ENCODE data around the gene ADPRM. TPM values are rescaled to one million over a fixed set of nuclear protein-coding genes. Genes with fewer than 3 reads are reported as not detected.

ADPRM gene
- polyA plus RNA-seq, 1 of the 3 experiments (the other 2 are of a cell fraction): 7.6 TPM

GRCh38 chr17:10725262-10725661 lies 27.9 kb downstream of the ADPRM start:
- CTCF ChIA-PET: no interaction called here
- peaks cover 0 to 6% of the 10 kb centered on the region in 2 experiments; a peak in 1 of 4 replicates for H3K4me1 ChIP-seq (ENCODE audit: control insufficient read depth in 1 of 2, insufficient read depth in 2 of 2, low read depth in 1 of 2, low read length in 1 of 2)
- H3K9ac ChIP-seq: no peak overlapping the region

GRCh38 chr17:10726196-10726595 lies 28.8 kb downstream of the ADPRM start:
- Histone ChIP-seq H3K9ac (no peak overlapping the region), H3K4me1 (ENCODE audit: control insufficient read depth in 1 of 2, insufficient read depth in 2 of 2, low read depth in 1 of 2, low read length in 1 of 2) (peaks cover 0 to 6% of the 10 kb centered on the region in 2 experiments; a peak in 1 of 4 replicates), H3K36me3 (replicated peaks in 1 of 2; ENCODE audit: control insufficient read depth in 1 of 2, insufficient read depth in 2 of 2, low read length in 1 of 2) (no peaks in the 10 kb centered on the region), H3K4me2 (no peak overlapping the region), H2AFZ (ENCODE audit: low read depth) (no peak overlapping the region), H3K9me3 (no peaks in the 10 kb centered on the region), H3K4me3 (ENCODE audit: low read depth in 2 of 2, low read length in 1 of 2) (no peak overlapping the region), H4K20me1 (ENCODE audit: insufficient read depth) (no peaks in the 10 kb centered on the region), H3K9me2 (no peaks in the 10 kb centered on the region), H3K79me2 (ENCODE audit: insufficient read depth) (no peaks in the 10 kb centered on the region), H3F3A (replicated peaks; ENCODE audit: insufficient read depth) (peaks cover 16% of the 10 kb centered on the region), H3K27ac (ENCODE audit: low read depth in 2 of 2, low read length in 1 of 2) (no peak overlapping the region), H3K27me3 (ENCODE audit: insufficient read depth) (no peaks in the 10 kb centered on the region)
- CTCF ChIA-PET: interaction anchor here (1.2 kb wide), 1 partner anchor 10 kb away, joined by 4 read pairs; no protein-coding TSS in a partner anchor
- TF ChIP-seq MXI1 (IDR thresholded peaks at IDR 0.05; ENCODE audit: low read depth, low read length): no peak
- TF ChIP-seq EP300 (IDR thresholded peaks at IDR 0.05; ENCODE audit: borderline replicate concordance in 1 of 2, low read depth in 1 of 2, low read length in 1 of 2): no peak
- no peak for TF ChIP-seq USF1 (IDR thresholded peaks at IDR 0.05; ENCODE audit: borderline replicate concordance, low read depth)
- TF ChIP-seq RXRA (IDR thresholded peaks at IDR 0.05; ENCODE audit: borderline replicate concordance, low read depth): no peak
- TF ChIP-seq GABPA (IDR thresholded peaks at IDR 0.05; ENCODE audit: low read depth): no peak
- no peak for TF ChIP-seq ELF1 (IDR thresholded peaks at IDR 0.05)
- TF ChIP-seq RAD21 (IDR thresholded peaks at IDR 0.05; ENCODE audit: low read length): no peak
- TF ChIP-seq ZBTB33 (IDR thresholded peaks at IDR 0.05; ENCODE audit: borderline replicate concordance, low read depth): no peak
- no peak for TF ChIP-seq JUND (IDR thresholded peaks at IDR 0.05)
- no peak for TF ChIP-seq CHD2 (IDR thresholded peaks at IDR 0.05; ENCODE audit: low read length, partially characterized antibody)
- TF ChIP-seq NRF1 (IDR thresholded peaks at IDR 0.05; ENCODE audit: low read depth, low read length): no peak
- TF ChIP-seq POLR2AphosphoS5 (IDR thresholded peaks at IDR 0.05; ENCODE audit: low read depth, low read length): no peak
- TF ChIP-seq EZH2phosphoT487 (IDR thresholded peaks at IDR 0.05; ENCODE audit: borderline replicate concordance, low read depth): no peak
- no peak for TF ChIP-seq FOSL2 (IDR thresholded peaks at IDR 0.05; ENCODE audit: borderline replicate concordance, low read depth)
- POLR2A ChIA-PET: no interaction called here
- no peak for DNase-seq
- 54% methylated on average over 2 of the region's 2 CpGs for WGBS (ENCODE audit: low lambda C conversion rate)

More at GRCh38 chr17:10725262-10725661, 27.9 kb downstream of the ADPRM start:
- TF ChIP-seq CHD2 (IDR thresholded peaks at IDR 0.05; ENCODE audit: low read length, partially characterized antibody) (no peak), JUND (IDR thresholded peaks at IDR 0.05) (no peak), TAF1 (IDR thresholded peaks at IDR 0.05; ENCODE audit: borderline replicate concordance, low read depth, low read length) (no peak), MXI1 (IDR thresholded peaks at IDR 0.05; ENCODE audit: low read depth, low read length) (no peak), RXRA (IDR thresholded peaks at IDR 0.05; ENCODE audit: borderline replicate concordance, low read depth) (no peak), ELF1 (IDR thresholded peaks at IDR 0.05) (no peak), USF1 (IDR thresholded peaks at IDR 0.05; ENCODE audit: borderline replicate concordance, low read depth) (no peak), POLR2AphosphoS5 (IDR thresholded peaks at IDR 0.05; ENCODE audit: low read depth, low read length) (no peak), FOXJ3 (CRISPR knock-in tag; IDR thresholded peaks at IDR 0.05) (no peak), TEAD4 (IDR thresholded peaks at IDR 0.05; ENCODE audit: borderline replicate concordance, insufficient read depth) (no peak), NRF1 (IDR thresholded peaks at IDR 0.05; ENCODE audit: low read depth, low read length) (no peak), NFIC (IDR thresholded peaks at IDR 0.05; ENCODE audit: borderline replicate concordance) (no peak), PBX3 (IDR thresholded peaks at IDR 0.05) (no peak)
- no peaks in the 10 kb centered on the region for H4K20me1 ChIP-seq (ENCODE audit: insufficient read depth)
- H3K4me3 ChIP-seq (ENCODE audit: low read depth in 2 of 2, low read length in 1 of 2): no peak overlapping the region
- no peaks in the 10 kb centered on the region for H3K9me2 ChIP-seq
- no peaks in the 10 kb centered on the region for H3K79me2 ChIP-seq (ENCODE audit: insufficient read depth)
- 93% methylated on average over 3 of the region's 3 CpGs for WGBS (ENCODE audit: low lambda C conversion rate)
- peaks cover 13% of the 10 kb centered on the region for H3F3A ChIP-seq (replicated peaks; ENCODE audit: insufficient read depth)
- H3K27me3 ChIP-seq (ENCODE audit: insufficient read depth): no peaks in the 10 kb centered on the region
- DNase-seq: no peak
- H2AFZ ChIP-seq (ENCODE audit: low read depth): no peak overlapping the region
- H3K27ac ChIP-seq (ENCODE audit: low read depth in 2 of 2, low read length in 1 of 2): no peak overlapping the region
- no peaks in the 10 kb centered on the region for H3K36me3 ChIP-seq (replicated peaks in 1 of 2; ENCODE audit: control insufficient read depth in 1 of 2, insufficient read depth in 2 of 2, low read length in 1 of 2)
- H3K4me2 ChIP-seq: no peak overlapping the region
- H3K9me3 ChIP-seq: no peaks in the 10 kb centered on the region
- POLR2A ChIA-PET: no interaction called here
